Spleen (tissue), 11 donors: Measurements from ENCODE around the gene CALY. TPM values are rescaled to one million over a fixed set of nuclear protein-coding genes. Genes with fewer than 3 reads are reported as not detected.

Experiments used
- DNase-seq: peaks from one replicate; pipeline ENCODE4 v3.0.0-alpha.2; 2020
- H3K27ac ChIP-seq, 8 donors: fragments of 200-600 bp; sonication (generic) in 7 of 8; 1 replicate in 4 of 8; 2 replicates in 4 of 8; pipeline versions ENCODE4 v1.5.0 to v1.8.0; 2016 to 2021; ENCODE audit warnings: inconsistent platforms in 4 of 8, mild to moderate bottlenecking in 4 of 8, moderate library complexity in 1 of 8
- H3K27me3 ChIP-seq, 7 donors: fragments of 200-600 bp; sonication (generic) in 6 of 7; replicated peaks in 1 of 7; 1 replicate in 4 of 7; 2 replicates in 3 of 7; pipeline versions ENCODE4 v1.5.0 to v1.8.0; 2016 to 2021; ENCODE audit warnings: inconsistent platforms in 3 of 7, mild to moderate bottlenecking in 1 of 7
- H3K36me3 ChIP-seq, 6 donors: fragments of 200-600 bp; sonication (generic) in 5 of 6; 1 replicate in 4 of 6; 2 replicates in 2 of 6; pipeline versions ENCODE4 v1.5.0 to v1.8.0; 2016 to 2021; ENCODE audit warnings: inconsistent platforms in 2 of 6
- H3K4me1 ChIP-seq, 6 donors: fragments of 200-600 bp; sonication (generic) in 5 of 6; 1 replicate in 3 of 6; 2 replicates in 3 of 6; pipeline versions ENCODE4 v1.5.0 to v1.8.0; 2016 to 2021; ENCODE audit warnings: inconsistent platforms in 3 of 6
- H3K4me3 ChIP-seq, 8 donors: fragments of 200-600 bp; sonication (generic) in 7 of 8; 1 replicate in 4 of 8; 2 replicates in 4 of 8; pipeline versions ENCODE4 v1.5.0 to v1.8.0; 2016 to 2021; ENCODE audit warnings: inconsistent platforms in 4 of 8, mild to moderate bottlenecking in 4 of 8, moderate library complexity in 2 of 8
- H3K9me3 ChIP-seq, 8 donors: fragments of 200-600 bp; sonication (generic) in 7 of 8; 1 replicate in 4 of 8; 2 replicates in 4 of 8; pipeline versions ENCODE4 v1.5.0 to v1.8.0; 2016 to 2021; ENCODE audit warnings: inconsistent platforms in 4 of 8
- CTCF ChIP-seq, 11 experiments: fragments of 200-600 bp in 7 of 11; fragments of 450-650 bp in 4 of 11; sonication (generic) in 4 of 11; IDR thresholded peaks in 8 of 11; conservative IDR thresholded peaks in 3 of 11; 1 replicate in 7 of 11; 2 replicates in 4 of 11; pipeline versions ENCODE4 v1.4.0 to v1.8.0; 2016 to 2021; ENCODE audit warnings: antibody characterized with exemption in 11 of 11, inconsistent platforms in 4 of 11, mild to moderate bottlenecking in 1 of 11
- POLR2A ChIP-seq, 3 donors: fragments of 450-650 bp; IDR thresholded peaks; one replicate each; pipeline ENCODE4 v1.5.1; 2017; ENCODE audit warnings: antibody characterized with exemption in 3 of 3, mild to moderate bottlenecking in 1 of 3
- POLR2AphosphoS5 ChIP-seq, 3 donors: sonication (generic); formaldehyde crosslinking; IDR thresholded peaks; one replicate each; pipeline ENCODE4 v1.5.1; 2017; ENCODE audit warnings: antibody characterized with exemption in 3 of 3
- WGBS, 5 donors: extraction: QIAGEN DNeasy Blood & Tissue Kit in 3 of 5; methylation state at CpG; one replicate each; pipeline versions ENCODE4 v1.1.5 to v1.1.7; 2013 to 2018; 5-methylcytosine and 5-hydroxymethylcytosine counted together
- intact Hi-C: fragments of 100-400 bp; cut with DNase I; formaldehyde crosslinking; loops from one replicate; pipeline ENCODE4 v1.15.0; 2023; ENCODE audit warnings: low total_unique reads
- polyA plus RNA-seq, 3 donors: library from polyadenylated mRNA; stranded (reverse); fragments of 200-250 nt; gene quantifications; one replicate each; pipeline ENCODE4 v1.2.1, GENCODE V29; 2013
- total RNA-seq, 7 donors: library from RNA; depleted of rRNA in 3 of 7; stranded (reverse); fragments of >200 nt in 3 of 7; fragmentation: NEBNext Ultra II Directional in 4 of 7; extraction: Animal tissue kit (Norgen Biotek cat#: 25700) in 4 of 7; gene quantifications; one replicate each; pipeline versions ENCODE4 v1.1.0 to v1.2.1, GENCODE V29; 2016 to 2021
- donor health status: healthy with polysubstance abuse.
- donor health status: DM: no; HTN: no; CAD: no; lungs with moderate emphysema.
- donor health status: DM: no; HTN: no; CAD: no.
- donor health status: Bipolar disorder and iron deficiency.
- donor health status: healthy.
- donor health status: DM: no; HTN: no; CAD: no.
- donor health status: DM: yes; HTN: yes; CAD: no.

Gene CALY
- total and polyA plus RNA-seq, 10 donors = 0.04 to 3.4 (median 0.34) TPM; not detected in 1

GRCh38 chr10:133355991-133356390 lies 19.3 kb upstream of the CALY start:
- intact Hi-C loops = no loop called here
- WGBS, 5 donors = 91 to 100% (median 100%) methylated on average over 1 to 3 of the region's 3 CpGs
- Histone ChIP-seq H3K36me3 (peaks cover 0 to 18% (median 0%) of the 10 kb centered on the region in 6 donors), H3K4me1 (peaks cover 8 to 33% (median 20%) of the 10 kb centered on the region in 6 donors), H3K27me3 (peaks cover 0 to 2% (median 0%) of the 10 kb centered on the region in 7 donors), H3K4me3 (no peak overlapping the region), H3K27ac (no peak overlapping the region), H3K9me3 (no peaks in the 10 kb centered on the region)
- no peak for DNase-seq
- TF ChIP-seq CTCF (IDR thresholded peaks at IDR 0.05 in 8 of 11, conservative IDR thresholded peaks at IDR 0.05 in 3 of 11) (no peak), POLR2A (IDR thresholded peaks at IDR 0.05) (no peak), POLR2AphosphoS5 (IDR thresholded peaks at IDR 0.05) (no peak)

GRCh38 chr10:133355266-133355665 lies 18.6 kb upstream of the CALY start:
- intact Hi-C loops = no loop called here
- 83 to 94% (median 88%) methylated on average over 4 to 6 of the region's 6 CpGs for WGBS, 5 donors
- H3K27ac ChIP-seq = no peak overlapping the region
- no peak for TF ChIP-seq POLR2A (IDR thresholded peaks at IDR 0.05)
- TF ChIP-seq CTCF (IDR thresholded peaks at IDR 0.05 in 8 of 11, conservative IDR thresholded peaks at IDR 0.05 in 3 of 11) = no peak
- no peak for TF ChIP-seq POLR2AphosphoS5 (IDR thresholded peaks at IDR 0.05)
- DNase-seq = no peak
- no peak overlapping the region for H3K4me3 ChIP-seq
- H3K27me3 ChIP-seq = peaks cover 0 to 10% (median 0%) of the 10 kb centered on the region in 7 donors
- H3K9me3 ChIP-seq = no peaks in the 10 kb centered on the region
- peaks cover 8 to 29% (median 20%) of the 10 kb centered on the region in 6 donors for H3K4me1 ChIP-seq
- peaks cover 0 to 18% (median 0%) of the 10 kb centered on the region in 6 donors for H3K36me3 ChIP-seq

DNA sequence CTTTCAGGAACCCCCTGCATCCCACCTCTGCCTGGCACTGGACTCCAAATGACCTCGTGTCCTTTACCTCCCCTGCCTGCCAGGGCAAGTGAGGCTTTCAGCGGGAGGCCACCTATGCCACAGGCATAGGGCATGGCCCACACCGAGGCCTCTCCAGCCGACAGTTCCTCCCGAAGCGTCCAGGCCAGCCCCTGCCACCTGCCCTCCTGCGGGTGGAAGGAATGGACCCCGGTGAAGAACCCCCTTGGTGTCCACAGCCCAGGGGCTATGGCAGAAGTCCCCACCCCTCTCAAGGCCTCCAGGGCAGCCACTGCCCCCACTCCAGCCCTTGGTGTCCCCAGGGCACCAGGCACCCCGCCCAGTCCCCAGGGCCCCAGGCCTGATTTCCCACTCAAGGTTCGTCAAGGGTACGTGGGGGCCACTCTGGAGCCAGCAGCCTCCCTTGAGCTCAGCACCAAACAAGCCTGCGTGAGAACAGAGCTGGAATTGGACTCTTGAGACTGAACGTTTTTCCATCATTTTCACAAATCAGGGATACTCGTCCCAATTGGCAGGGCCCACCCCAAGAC lies 18.1 kb upstream of the CALY start:
- Histone ChIP-seq H3K27me3 (peaks cover 0 to 15% (median 0%) of the 10 kb centered on the region in 7 donors), H3K4me1 (peaks cover 8 to 29% (median 20%) of the 10 kb centered on the region in 6 donors), H3K9me3 (no peaks in the 10 kb centered on the region), H3K36me3 (peaks cover 0 to 18% (median 0%) of the 10 kb centered on the region in 6 donors), H3K4me3 (no peak overlapping the region), H3K27ac (no peak overlapping the region)
- TF ChIP-seq POLR2AphosphoS5 (IDR thresholded peaks at IDR 0.05) (no peak), POLR2A (IDR thresholded peaks at IDR 0.05) (no peak), CTCF (IDR thresholded peaks at IDR 0.05 in 8 of 11, conservative IDR thresholded peaks at IDR 0.05 in 3 of 11) (no peak)
- intact Hi-C loops = no loop called here
- DNase-seq = no peak
- 93 to 96% (median 95%) methylated on average over 11 to 14 of the region's 14 CpGs for WGBS, 5 donors

DNA sequence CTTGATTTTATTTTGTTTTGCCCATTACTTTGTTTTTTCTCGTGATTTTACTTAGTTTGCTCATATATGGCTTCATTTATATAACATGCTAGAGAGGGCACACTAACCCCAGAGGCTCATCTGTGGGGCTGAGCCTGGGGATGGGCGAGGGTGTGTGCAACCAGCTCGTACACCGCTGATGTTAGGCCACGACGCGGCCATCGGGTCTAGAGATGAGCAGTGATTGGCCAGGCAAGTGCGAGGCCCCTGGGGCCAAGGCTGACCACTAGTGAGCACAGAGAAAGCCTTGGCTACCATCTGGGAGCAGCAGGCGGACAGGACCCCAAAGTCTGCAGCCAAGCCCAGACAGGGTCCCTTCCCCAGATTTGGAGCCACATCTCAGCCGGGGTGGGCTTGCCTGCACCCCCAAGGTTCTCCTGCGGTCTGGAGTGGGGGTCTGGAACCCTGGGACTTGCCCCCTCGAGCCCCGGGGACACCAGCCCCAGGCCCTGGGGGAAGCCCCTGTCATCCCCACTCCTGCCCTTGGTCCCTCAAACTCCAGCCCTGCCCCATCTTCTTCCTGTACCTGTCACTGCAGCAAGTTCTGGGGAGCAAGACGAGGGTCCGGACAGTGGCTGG lies 17.4 kb upstream of the CALY start:
- Histone ChIP-seq H3K4me1 (peaks cover 8 to 29% (median 20%) of the 10 kb centered on the region in 6 donors), H3K27ac (no peak overlapping the region), H3K27me3 (peaks cover 0 to 21% (median 0%) of the 10 kb centered on the region in 7 donors), H3K9me3 (no peaks in the 10 kb centered on the region), H3K4me3 (no peak overlapping the region), H3K36me3 (peaks cover 0 to 18% (median 0%) of the 10 kb centered on the region in 6 donors)
- intact Hi-C loops = no loop called here
- TF ChIP-seq POLR2AphosphoS5 (IDR thresholded peaks at IDR 0.05) = no peak
- TF ChIP-seq POLR2A (IDR thresholded peaks at IDR 0.05) = no peak
- no peak for TF ChIP-seq CTCF (IDR thresholded peaks at IDR 0.05 in 8 of 11, conservative IDR thresholded peaks at IDR 0.05 in 3 of 11)
- 82 to 92% (median 86%) methylated on average over 15 to 16 of the region's 16 CpGs for WGBS, 5 donors
- DNase-seq = no peak
